Fibroblast of villous mesenchyme (primary cell): ENCODE data around the gene TCF7L2. TPM values are rescaled to one million over a fixed set of nuclear protein-coding genes. Genes with fewer than 3 reads are reported as not detected.

ENCODE experiments used
- DNase-seq: peaks from one replicate; pipeline ENCODE4 v3.0.0-alpha.2; 2010; ENCODE audit warnings: low read depth
- H3K4me3 ChIP-seq: 2 replicates; pipeline ENCODE4 v1.5.1; 2011; ENCODE audit warnings: low read depth, mild to moderate bottlenecking, low read length
- CTCF ChIP-seq: IDR thresholded peaks from 2 replicates; pipeline ENCODE4 v1.5.1; 2012; ENCODE audit warnings: low read depth, mild to moderate bottlenecking, low read length; ENCODE audit not compliant: insufficient read depth
- total RNA-seq: library from RNA; depleted of rRNA; stranded (reverse); fragments of >200 nt; gene quantifications from 2 replicates; pipeline ENCODE4 v1.2.3, GENCODE V29; 2012

TCF7L2 gene
- total RNA-seq, 1 donor = 12.5 TPM

- DNase-seq = no peak
- TF ChIP-seq CTCF = no peak
- no peak overlapping the region for H3K4me3 ChIP-seq
Observed at GRCh38 chr10:113176652-113177155, 226.7 kb downstream of the TCF7L2 start.

- DNase-seq = no peak
- TF ChIP-seq CTCF = no peak
- H3K4me3 ChIP-seq = no peak overlapping the region
Observed at GRCh38 chr10:113177156-113177935, 227.3 kb downstream of the TCF7L2 start.

- no peak overlapping the region for H3K4me3 ChIP-seq
- no peak for DNase-seq
- TF ChIP-seq CTCF = no peak
Observed at GRCh38 chr10:113177936-113178335, 227.9 kb downstream of the TCF7L2 start.

- no peak for DNase-seq
- no peak overlapping the region for H3K4me3 ChIP-seq
- no peak for TF ChIP-seq CTCF
Observed at GRCh38 chr10:113178771-113179170, 228.7 kb downstream of the TCF7L2 start.

GRCh38 chr10:113179265-113179664 is 229.2 kb downstream of the TCF7L2 start:
- DNase-seq = peak; percentile 66
- no peak overlapping the region for H3K4me3 ChIP-seq
- TF ChIP-seq CTCF = no peak

- H3K4me3 ChIP-seq = no peak overlapping the region
- TF ChIP-seq CTCF = no peak
- no peak for DNase-seq
Observed at GRCh38 chr10:113179966-113180365, 229.9 kb downstream of the TCF7L2 start.
